Measurements from ENCODE around the gene AUTS2. TPM values are rescaled to one million over a fixed set of nuclear protein-coding genes. Genes with fewer than 3 reads are reported as not detected.

Gene AUTS2
- total and polyA plus RNA-seq, 10 of the 15 experiments (the other 5 are each of a cell fraction or from before 2014, with no cell fraction given) = 6.4 to 55.6 (median 21.6) TPM

DNA sequence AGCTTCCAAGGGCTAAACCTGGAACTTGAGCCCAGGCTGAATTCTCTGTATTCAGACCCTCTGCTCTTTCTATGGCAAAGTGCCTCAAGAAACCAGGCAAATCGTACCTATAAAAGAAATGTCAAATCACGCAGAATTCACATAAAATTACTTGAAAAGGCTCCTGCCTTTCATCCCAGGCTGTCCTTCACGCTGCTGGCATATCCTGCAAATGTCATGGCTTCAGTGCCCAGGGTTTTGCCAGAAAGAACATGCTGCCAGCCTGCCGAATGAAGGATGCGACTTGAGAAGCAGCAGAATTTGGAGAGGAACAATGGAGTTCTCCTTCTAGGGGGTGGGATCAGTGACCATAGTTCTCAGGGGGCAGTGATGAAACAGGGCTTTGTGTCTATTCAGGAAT, 931.2 kb downstream of the AUTS2 start:
- Histone ChIP-seq H3K9ac (ENCODE audit: control insufficient read depth, insufficient read depth, low read length) (no peak overlapping the region), H3K36me3 (ENCODE audit: control insufficient read depth in 2 of 2, insufficient read depth in 2 of 2, low read length in 1 of 2) (no peaks in the 10 kb centered on the region), H3K27me3 (replicated peaks in 1 of 2; ENCODE audit: control insufficient read depth in 2 of 2, insufficient read depth in 2 of 2, low read length in 1 of 2) (no peaks in the 10 kb centered on the region), H3K27ac (ENCODE audit: control insufficient read depth, insufficient read depth) (no peak overlapping the region), H4K20me1 (ENCODE audit: control insufficient read depth, insufficient read depth) (no peaks in the 10 kb centered on the region), H3K9me3 (replicated peaks; ENCODE audit: control insufficient read depth, insufficient read depth, low read length) (no peaks in the 10 kb centered on the region), H3K4me1 (ENCODE audit: control insufficient read depth, insufficient read depth, low read length) (no peaks in the 10 kb centered on the region), H3K4me3 (no peak overlapping the region), H3K79me2 (ENCODE audit: control insufficient read depth, insufficient read depth, low read length) (no peaks in the 10 kb centered on the region), H3K4me2 (ENCODE audit: control insufficient read depth, insufficient read depth) (no peak overlapping the region), H2AFZ (ENCODE audit: control insufficient read depth, low read depth, low read length) (no peak overlapping the region)
- SMC1A ChIA-PET (ENCODE audit: uncharacterized antibody, unreplicated experiment) = no interaction called here
- RAD21 ChIA-PET (ENCODE audit: unreplicated experiment) = no interaction called here
- intact Hi-C loops (cut with micrococcal nuclease; ENCODE audit: unreplicated experiment) (no loop called here), in situ Hi-C loops (cut with MboI) (no loop called here)
- ATAC-seq = no peak
- no TSS peak for BruUV-seq (replicated peaks)
- CTCF ChIA-PET = no interaction called here
- TF ChIP-seq STAT3 (IDR thresholded peaks at IDR 0.05; ENCODE audit: low read depth, low read length) = no peak
- no peak for TF ChIP-seq HCFC1 (IDR thresholded peaks at IDR 0.05; ENCODE audit: low read length)
- no peak for TF ChIP-seq BCL3 (IDR thresholded peaks at IDR 0.05; ENCODE audit: borderline replicate concordance, insufficient read depth, low read depth, low read length, poor library complexity, severe bottlenecking)
- TF ChIP-seq MEF2A (IDR thresholded peaks at IDR 0.05; ENCODE audit: insufficient read depth, low read depth, low read length) = no peak
- TF ChIP-seq NFYB (IDR thresholded peaks at IDR 0.05; ENCODE audit: insufficient read depth, low read depth, low read length) = no peak
- no peak for TF ChIP-seq ASH2L (IDR thresholded peaks at IDR 0.05; ENCODE audit: borderline replicate concordance, low read depth)
- no peak for DNase-seq (ENCODE audit: low read depth, low spot score)
- no peak for FAIRE-seq
- 60% methylated on average over 5 of the region's 5 CpGs for WGBS (ENCODE audit: insufficient coverage, insufficient replicate concordance, low lambda C conversion rate, missing lambda C conversion rate)
- POLR2A ChIA-PET = no interaction called here

All from GM12878 (cell line).